ENCODE results near the gene RPS6KC1. TPM values are rescaled to one million over a fixed set of nuclear protein-coding genes. Genes with fewer than 3 reads are reported as not detected.

The RPS6KC1 gene
- polyA plus RNA-seq, 3 donors = 8.9 to 16.0 (median 11.4) TPM

DNA sequence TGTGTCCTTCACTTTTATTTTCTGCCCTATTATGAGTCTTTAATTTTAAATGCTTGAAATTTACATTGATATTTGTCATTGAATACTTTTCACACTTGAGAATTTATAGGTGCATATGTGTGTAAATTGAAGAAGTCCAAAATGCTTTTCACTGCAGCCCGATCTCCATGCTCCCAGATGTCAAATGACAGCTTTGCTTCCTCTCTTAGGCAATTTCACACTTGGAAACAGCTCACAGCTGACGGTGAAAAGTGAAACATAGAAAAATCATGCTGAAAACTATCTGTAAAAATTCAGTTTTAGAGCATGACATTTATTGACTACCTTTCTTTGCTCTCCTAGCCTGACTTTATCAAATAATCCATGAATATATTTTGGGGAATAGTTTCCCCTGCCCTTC is 196.0 kb downstream of the RPS6KC1 start:
- H3K4me2 ChIP-seq (replicated peaks; ENCODE audit: extremely low read depth, low read length, poor library complexity, severe bottlenecking) = no peak overlapping the region
- no peaks in the 10 kb centered on the region for H3K79me2 ChIP-seq (ENCODE audit: insufficient read depth, low read length)
- H3K27ac ChIP-seq (ENCODE audit: low read depth in 1 of 2, low read length in 2 of 2) = no peak overlapping the region
- no peaks in the 10 kb centered on the region for H3K9me3 ChIP-seq (replicated peaks in 1 of 2; ENCODE audit: control insufficient read depth in 1 of 2, insufficient read depth in 1 of 2, low read length in 2 of 2)
- DNase-seq = no peak
- H3K4me1 Mint-ChIP-seq = peaks cover 3% of the 10 kb centered on the region
- peaks cover 10 to 25% of the 10 kb centered on the region in 2 donors for H3K36me3 ChIP-seq (replicated peaks in 1 of 2; ENCODE audit: control insufficient read depth in 1 of 2, insufficient read depth in 2 of 2, low read length in 2 of 2)
- H3K4me3 Mint-ChIP-seq = no peak overlapping the region
- no peak overlapping the region for H2AFZ ChIP-seq (ENCODE audit: insufficient read depth, low read depth, low read length, poor library complexity, severe bottlenecking)
- H4K20me1 ChIP-seq (ENCODE audit: insufficient read depth, low read length) = no peaks in the 10 kb centered on the region
- peaks cover 24 to 26% of the 10 kb centered on the region in 2 donors for H3K36me3 Mint-ChIP-seq
- H3K27me3 ChIP-seq (ENCODE audit: control insufficient read depth in 2 of 2, insufficient read depth in 2 of 2, low read length in 2 of 2) = no peaks in the 10 kb centered on the region
- no peak overlapping the region for H3K9ac ChIP-seq (ENCODE audit: insufficient read depth, low read length, poor library complexity, severe bottlenecking)
- H3K9me3 Mint-ChIP-seq = peaks cover 0 to 1% (median 0%) of the 10 kb centered on the region in 7 donors
- peak overlapping the region in 1 of 7 donors; percentile 50 for H3K27ac Mint-ChIP-seq
- no peaks in the 10 kb centered on the region for H3K4me1 ChIP-seq (ENCODE audit: control insufficient read depth in 1 of 2, insufficient read depth in 2 of 2, low read length in 2 of 2)
- WGBS (ENCODE audit: insufficient coverage) = no CpG with 5 or more reads among the region's 2 CpGs
- no peaks in the 10 kb centered on the region for H3K27me3 Mint-ChIP-seq (ENCODE audit: low read depth in 3 of 3)
- intact Hi-C loops (cut with micrococcal nuclease) = loop anchor here in 1 of 2 donors (5.0 kb wide), 1 partner anchor 1080 kb away; no protein-coding TSS in a partner anchor
- H3K4me3 ChIP-seq (replicated peaks in 1 of 3; ENCODE audit: low read depth in 2 of 3, low read length in 3 of 3) = no peak overlapping the region
- TF ChIP-seq, protein P1, sequence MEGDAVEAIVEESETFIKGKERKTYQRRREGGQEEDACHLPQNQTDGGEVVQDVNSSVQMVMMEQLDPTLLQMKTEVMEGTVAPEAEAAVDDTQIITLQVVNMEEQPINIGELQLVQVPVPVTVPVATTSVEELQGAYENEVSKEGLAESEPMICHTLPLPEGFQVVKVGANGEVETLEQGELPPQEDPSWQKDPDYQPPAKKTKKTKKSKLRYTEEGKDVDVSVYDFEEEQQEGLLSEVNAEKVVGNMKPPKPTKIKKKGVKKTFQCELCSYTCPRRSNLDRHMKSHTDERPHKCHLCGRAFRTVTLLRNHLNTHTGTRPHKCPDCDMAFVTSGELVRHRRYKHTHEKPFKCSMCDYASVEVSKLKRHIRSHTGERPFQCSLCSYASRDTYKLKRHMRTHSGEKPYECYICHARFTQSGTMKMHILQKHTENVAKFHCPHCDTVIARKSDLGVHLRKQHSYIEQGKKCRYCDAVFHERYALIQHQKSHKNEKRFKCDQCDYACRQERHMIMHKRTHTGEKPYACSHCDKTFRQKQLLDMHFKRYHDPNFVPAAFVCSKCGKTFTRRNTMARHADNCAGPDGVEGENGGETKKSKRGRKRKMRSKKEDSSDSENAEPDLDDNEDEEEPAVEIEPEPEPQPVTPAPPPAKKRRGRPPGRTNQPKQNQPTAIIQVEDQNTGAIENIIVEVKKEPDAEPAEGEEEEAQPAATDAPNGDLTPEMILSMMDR (IDR thresholded peaks at IDR 0.05) = no peak

DNA sequence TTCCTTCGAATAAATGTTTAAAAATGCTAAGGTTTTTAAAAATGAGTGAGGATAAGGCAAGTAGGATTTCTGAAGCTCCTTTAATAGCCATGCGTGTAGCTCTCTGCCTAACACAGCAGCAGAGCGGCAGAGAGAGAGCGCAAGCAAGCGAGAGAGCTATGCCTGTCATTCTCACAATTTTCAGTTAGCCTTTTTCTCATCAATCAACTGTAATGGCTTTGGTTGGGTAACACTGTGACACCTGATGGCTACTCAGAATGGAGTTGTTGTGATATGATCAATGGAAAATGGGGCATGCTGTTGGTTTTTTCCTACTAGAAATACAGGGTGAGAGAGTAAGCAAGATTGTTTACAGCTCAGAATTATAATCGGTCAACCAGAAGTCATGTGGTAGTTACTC is 198.4 kb downstream of the RPS6KC1 start:
- no peak overlapping the region for H2AFZ ChIP-seq (ENCODE audit: insufficient read depth, low read depth, low read length, poor library complexity, severe bottlenecking)
- H3K27me3 ChIP-seq (ENCODE audit: control insufficient read depth in 2 of 2, insufficient read depth in 2 of 2, low read length in 2 of 2) = no peaks in the 10 kb centered on the region
- no peak overlapping the region for H3K27ac ChIP-seq (ENCODE audit: low read depth in 1 of 2, low read length in 2 of 2)
- TF ChIP-seq, protein P1 (IDR thresholded peaks at IDR 0.05) = no peak
- no peaks in the 10 kb centered on the region for H3K27me3 Mint-ChIP-seq (ENCODE audit: low read depth in 3 of 3)
- WGBS (ENCODE audit: insufficient coverage) = 100% methylated on average over 1 of the region's 6 CpGs
- H3K36me3 ChIP-seq (replicated peaks in 1 of 2; ENCODE audit: control insufficient read depth in 1 of 2, insufficient read depth in 2 of 2, low read length in 2 of 2) = peaks cover 0 to 9% of the 10 kb centered on the region in 2 donors
- no peaks in the 10 kb centered on the region for H3K4me1 ChIP-seq (ENCODE audit: control insufficient read depth in 1 of 2, insufficient read depth in 2 of 2, low read length in 2 of 2)
- no peaks in the 10 kb centered on the region for H3K79me2 ChIP-seq (ENCODE audit: insufficient read depth, low read length)
- H3K4me3 Mint-ChIP-seq = no peak overlapping the region
- H4K20me1 ChIP-seq (ENCODE audit: insufficient read depth, low read length) = no peaks in the 10 kb centered on the region
- no peak overlapping the region for H3K9ac ChIP-seq (ENCODE audit: insufficient read depth, low read length, poor library complexity, severe bottlenecking)
- no peak overlapping the region for H3K27ac Mint-ChIP-seq
- no peak overlapping the region for H3K4me2 ChIP-seq (replicated peaks; ENCODE audit: extremely low read depth, low read length, poor library complexity, severe bottlenecking)
- H3K36me3 Mint-ChIP-seq = peaks cover 15 to 18% of the 10 kb centered on the region in 2 donors
- no peak for DNase-seq
- no peaks in the 10 kb centered on the region for H3K9me3 ChIP-seq (replicated peaks in 1 of 2; ENCODE audit: control insufficient read depth in 1 of 2, insufficient read depth in 1 of 2, low read length in 2 of 2)
- H3K9me3 Mint-ChIP-seq = no peaks in the 10 kb centered on the region
- intact Hi-C loops (cut with micrococcal nuclease) = loop anchor here in 1 of 2 donors (5.0 kb wide), 1 partner anchor 1078 kb away; no protein-coding TSS in a partner anchor
- H3K4me1 Mint-ChIP-seq = peaks cover 3% of the 10 kb centered on the region
- no peak overlapping the region for H3K4me3 ChIP-seq (replicated peaks in 1 of 3; ENCODE audit: low read depth in 2 of 3, low read length in 3 of 3)
